ENCODE results near the gene MYO18B.

DNA sequence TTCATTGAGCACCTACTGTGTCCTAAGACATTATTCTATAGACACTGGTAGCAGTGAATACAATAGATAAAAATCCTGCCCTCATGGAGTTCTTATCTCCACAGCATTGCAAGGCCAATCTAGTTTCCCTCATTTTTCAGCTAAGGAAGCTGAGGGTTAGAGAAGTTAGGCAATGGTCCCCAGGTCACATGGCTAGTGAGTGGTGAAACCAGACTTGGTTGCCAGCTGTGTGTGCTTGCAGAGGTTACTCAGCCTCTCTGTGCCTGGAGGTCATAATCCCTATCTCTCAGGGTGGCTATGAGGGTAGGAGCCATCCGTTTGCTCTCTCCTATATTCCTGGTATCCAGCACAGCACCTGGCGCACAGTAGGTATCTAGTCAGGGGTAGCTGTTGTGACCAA, 279.5 kb downstream of the MYO18B start:
- TF ChIP-seq TAF1 (IDR thresholded peaks at IDR 0.05; ENCODE audit: borderline replicate concordance, insufficient read depth, low read length): no peak
- no peak for TF ChIP-seq POLR2AphosphoS5 (IDR thresholded peaks at IDR 0.05; ENCODE audit: low read depth, low read length)
- no peak for TF ChIP-seq SIN3A (IDR thresholded peaks at IDR 0.05; ENCODE audit: borderline replicate concordance, insufficient read depth, low read length)
- TF ChIP-seq, protein P1, sequence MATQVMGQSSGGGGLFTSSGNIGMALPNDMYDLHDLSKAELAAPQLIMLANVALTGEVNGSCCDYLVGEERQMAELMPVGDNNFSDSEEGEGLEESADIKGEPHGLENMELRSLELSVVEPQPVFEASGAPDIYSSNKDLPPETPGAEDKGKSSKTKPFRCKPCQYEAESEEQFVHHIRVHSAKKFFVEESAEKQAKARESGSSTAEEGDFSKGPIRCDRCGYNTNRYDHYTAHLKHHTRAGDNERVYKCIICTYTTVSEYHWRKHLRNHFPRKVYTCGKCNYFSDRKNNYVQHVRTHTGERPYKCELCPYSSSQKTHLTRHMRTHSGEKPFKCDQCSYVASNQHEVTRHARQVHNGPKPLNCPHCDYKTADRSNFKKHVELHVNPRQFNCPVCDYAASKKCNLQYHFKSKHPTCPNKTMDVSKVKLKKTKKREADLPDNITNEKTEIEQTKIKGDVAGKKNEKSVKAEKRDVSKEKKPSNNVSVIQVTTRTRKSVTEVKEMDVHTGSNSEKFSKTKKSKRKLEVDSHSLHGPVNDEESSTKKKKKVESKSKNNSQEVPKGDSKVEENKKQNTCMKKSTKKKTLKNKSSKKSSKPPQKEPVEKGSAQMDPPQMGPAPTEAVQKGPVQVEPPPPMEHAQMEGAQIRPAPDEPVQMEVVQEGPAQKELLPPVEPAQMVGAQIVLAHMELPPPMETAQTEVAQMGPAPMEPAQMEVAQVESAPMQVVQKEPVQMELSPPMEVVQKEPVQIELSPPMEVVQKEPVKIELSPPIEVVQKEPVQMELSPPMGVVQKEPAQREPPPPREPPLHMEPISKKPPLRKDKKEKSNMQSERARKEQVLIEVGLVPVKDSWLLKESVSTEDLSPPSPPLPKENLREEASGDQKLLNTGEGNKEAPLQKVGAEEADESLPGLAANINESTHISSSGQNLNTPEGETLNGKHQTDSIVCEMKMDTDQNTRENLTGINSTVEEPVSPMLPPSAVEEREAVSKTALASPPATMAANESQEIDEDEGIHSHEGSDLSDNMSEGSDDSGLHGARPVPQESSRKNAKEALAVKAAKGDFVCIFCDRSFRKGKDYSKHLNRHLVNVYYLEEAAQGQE (IDR thresholded peaks at IDR 0.05; ENCODE audit: insufficient read depth in 1 of 2, low read depth in 2 of 2, low read length in 2 of 2): no peak

All from PFSK-1 (cell line).